ENCODE measurements around the gene TSSK3. TPM values are rescaled to one million over a fixed set of nuclear protein-coding genes. Genes with fewer than 3 reads are reported as not detected.

Gene TSSK3
- total and polyA plus RNA-seq, 9 of the 15 experiments (the other 6 are each of a cell fraction or from before 2014, with no cell fraction given) = 0.27 to 2.8 (median 1.9) TPM

DNA sequence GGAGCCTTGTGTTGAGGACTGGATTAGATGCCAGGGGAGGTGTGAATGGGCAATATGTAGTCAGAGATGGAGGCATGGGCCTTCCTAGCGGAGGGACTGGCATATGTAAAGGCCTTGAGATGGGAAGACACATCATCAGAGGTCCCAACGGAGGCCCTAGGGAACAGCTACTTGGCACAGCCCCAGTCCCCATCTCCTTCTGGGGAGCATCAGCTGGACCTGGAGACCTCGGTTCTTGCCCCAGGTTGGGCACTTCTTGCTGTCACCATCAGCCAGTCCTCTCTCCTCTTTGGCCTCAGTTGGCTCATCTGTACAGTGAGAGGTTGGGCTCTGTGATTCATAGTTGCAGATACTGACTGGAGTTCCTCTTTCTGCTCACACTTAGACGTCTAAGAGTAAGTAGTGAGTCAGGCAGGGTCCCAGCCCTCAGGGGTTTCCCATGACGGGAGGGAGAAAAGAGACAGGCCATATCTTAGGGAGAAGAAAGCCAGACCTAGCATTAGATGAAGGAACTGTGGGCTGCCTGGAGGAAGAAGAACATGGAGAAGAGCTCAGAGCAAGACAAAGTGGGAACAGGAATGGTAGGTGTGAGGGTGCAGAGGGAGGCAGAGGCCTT is 22.9 kb upstream of the TSSK3 start (continued):
- TF ChIP-seq BRCA1 (IDR thresholded peaks at IDR 0.05) = no peak
- no peak for TF ChIP-seq BRCA1 (CRISPR knock-in tag; IDR thresholded peaks at IDR 0.05)
- TF ChIP-seq POLR2H (tag; IDR thresholded peaks at IDR 0.05; ENCODE audit: low read depth) = no peak
- no peak for TF ChIP-seq TFAM (CRISPR knock-in tag; conservative IDR thresholded peaks at IDR 0.05)
- peak; percentile 8; the same call in 1 of the 2 replicates for TF ChIP-seq JUND (IDR thresholded peaks at IDR 0.05; ENCODE audit: borderline replicate concordance, low read depth, low read length)
- TF ChIP-seq JUND (tag; IDR thresholded peaks at IDR 0.05; ENCODE audit: borderline replicate concordance, low read depth, low read length) = peak; percentile 57; the same call in 1 of the 3 replicates
- no peak for TF ChIP-seq ZFP30 (CRISPR knock-in tag; IDR thresholded peaks at IDR 0.05; ENCODE audit: borderline replicate concordance)
- TF ChIP-seq, protein P1, sequence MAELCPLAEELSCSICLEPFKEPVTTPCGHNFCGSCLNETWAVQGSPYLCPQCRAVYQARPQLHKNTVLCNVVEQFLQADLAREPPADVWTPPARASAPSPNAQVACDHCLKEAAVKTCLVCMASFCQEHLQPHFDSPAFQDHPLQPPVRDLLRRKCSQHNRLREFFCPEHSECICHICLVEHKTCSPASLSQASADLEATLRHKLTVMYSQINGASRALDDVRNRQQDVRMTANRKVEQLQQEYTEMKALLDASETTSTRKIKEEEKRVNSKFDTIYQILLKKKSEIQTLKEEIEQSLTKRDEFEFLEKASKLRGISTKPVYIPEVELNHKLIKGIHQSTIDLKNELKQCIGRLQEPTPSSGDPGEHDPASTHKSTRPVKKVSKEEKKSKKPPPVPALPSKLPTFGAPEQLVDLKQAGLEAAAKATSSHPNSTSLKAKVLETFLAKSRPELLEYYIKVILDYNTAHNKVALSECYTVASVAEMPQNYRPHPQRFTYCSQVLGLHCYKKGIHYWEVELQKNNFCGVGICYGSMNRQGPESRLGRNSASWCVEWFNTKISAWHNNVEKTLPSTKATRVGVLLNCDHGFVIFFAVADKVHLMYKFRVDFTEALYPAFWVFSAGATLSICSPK (IDR thresholded peaks at IDR 0.05; ENCODE audit: borderline replicate concordance) = no peak
- TF ChIP-seq IFI16 (CRISPR knock-in tag; IDR thresholded peaks at IDR 0.05) = no peak
- TF ChIP-seq, protein P2, sequence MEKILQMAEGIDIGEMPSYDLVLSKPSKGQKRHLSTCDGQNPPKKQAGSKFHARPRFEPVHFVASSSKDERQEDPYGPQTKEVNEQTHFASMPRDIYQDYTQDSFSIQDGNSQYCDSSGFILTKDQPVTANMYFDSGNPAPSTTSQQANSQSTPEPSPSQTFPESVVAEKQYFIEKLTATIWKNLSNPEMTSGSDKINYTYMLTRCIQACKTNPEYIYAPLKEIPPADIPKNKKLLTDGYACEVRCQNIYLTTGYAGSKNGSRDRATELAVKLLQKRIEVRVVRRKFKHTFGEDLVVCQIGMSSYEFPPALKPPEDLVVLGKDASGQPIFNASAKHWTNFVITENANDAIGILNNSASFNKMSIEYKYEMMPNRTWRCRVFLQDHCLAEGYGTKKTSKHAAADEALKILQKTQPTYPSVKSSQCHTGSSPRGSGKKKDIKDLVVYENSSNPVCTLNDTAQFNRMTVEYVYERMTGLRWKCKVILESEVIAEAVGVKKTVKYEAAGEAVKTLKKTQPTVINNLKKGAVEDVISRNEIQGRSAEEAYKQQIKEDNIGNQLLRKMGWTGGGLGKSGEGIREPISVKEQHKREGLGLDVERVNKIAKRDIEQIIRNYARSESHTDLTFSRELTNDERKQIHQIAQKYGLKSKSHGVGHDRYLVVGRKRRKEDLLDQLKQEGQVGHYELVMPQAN (IDR thresholded peaks at IDR 0.05; ENCODE audit: borderline replicate concordance) = no peak
- TF ChIP-seq, protein P3, sequence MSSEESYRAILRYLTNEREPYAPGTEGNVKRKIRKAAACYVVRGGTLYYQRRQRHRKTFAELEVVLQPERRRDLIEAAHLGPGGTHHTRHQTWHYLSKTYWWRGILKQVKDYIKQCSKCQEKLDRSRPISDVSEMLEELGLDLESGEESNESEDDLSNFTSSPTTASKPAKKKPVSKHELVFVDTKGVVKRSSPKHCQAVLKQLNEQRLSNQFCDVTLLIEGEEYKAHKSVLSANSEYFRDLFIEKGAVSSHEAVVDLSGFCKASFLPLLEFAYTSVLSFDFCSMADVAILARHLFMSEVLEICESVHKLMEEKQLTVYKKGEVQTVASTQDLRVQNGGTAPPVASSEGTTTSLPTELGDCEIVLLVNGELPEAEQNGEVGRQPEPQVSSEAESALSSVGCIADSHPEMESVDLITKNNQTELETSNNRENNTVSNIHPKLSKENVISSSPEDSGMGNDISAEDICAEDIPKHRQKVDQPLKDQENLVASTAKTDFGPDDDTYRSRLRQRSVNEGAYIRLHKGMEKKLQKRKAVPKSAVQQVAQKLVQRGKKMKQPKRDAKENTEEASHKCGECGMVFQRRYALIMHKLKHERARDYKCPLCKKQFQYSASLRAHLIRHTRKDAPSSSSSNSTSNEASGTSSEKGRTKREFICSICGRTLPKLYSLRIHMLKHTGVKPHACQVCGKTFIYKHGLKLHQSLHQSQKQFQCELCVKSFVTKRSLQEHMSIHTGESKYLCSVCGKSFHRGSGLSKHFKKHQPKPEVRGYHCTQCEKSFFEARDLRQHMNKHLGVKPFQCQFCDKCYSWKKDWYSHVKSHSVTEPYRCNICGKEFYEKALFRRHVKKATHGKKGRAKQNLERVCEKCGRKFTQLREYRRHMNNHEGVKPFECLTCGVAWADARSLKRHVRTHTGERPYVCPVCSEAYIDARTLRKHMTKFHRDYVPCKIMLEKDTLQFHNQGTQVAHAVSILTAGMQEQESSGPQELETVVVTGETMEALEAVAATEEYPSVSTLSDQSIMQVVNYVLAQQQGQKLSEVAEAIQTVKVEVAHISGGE (CRISPR knock-in tag; IDR thresholded peaks at IDR 0.05) = no peak
- no peak for TF ChIP-seq CBX3 (IDR thresholded peaks at IDR 0.05; ENCODE audit: borderline replicate concordance in 1 of 2, low read length in 2 of 2)
- TF ChIP-seq ZNF766 (CRISPR knock-in tag; conservative IDR thresholded peaks at IDR 0.05) = no peak
- TF ChIP-seq HCFC1 (IDR thresholded peaks at IDR 0.05; ENCODE audit: low read depth, low read length) = no peak
- TF ChIP-seq FOSL1 (tag; conservative IDR thresholded peaks at IDR 0.05) = peak; percentile 73
- TF ChIP-seq KLF10 (CRISPR knock-in tag; IDR thresholded peaks at IDR 0.05) = no peak
- no peak for TF ChIP-seq ZNF121 (CRISPR knock-in tag; conservative IDR thresholded peaks at IDR 0.05)
- TF ChIP-seq ESRRB (CRISPR knock-in tag; IDR thresholded peaks at IDR 0.05; ENCODE audit: borderline replicate concordance) = no peak
- TF ChIP-seq SIN3B (IDR thresholded peaks at IDR 0.05; ENCODE audit: low read depth) = no peak
- TF ChIP-seq SMARCE1 (IDR thresholded peaks at IDR 0.05) = peak; percentile 58; the same call in 1 of the 2 replicates
- peak; percentile 8 for TF ChIP-seq MEIS2 (IDR thresholded peaks at IDR 0.05; ENCODE audit: partially characterized antibody)
- no peak for TF ChIP-seq TEAD1 (CRISPR knock-in tag; IDR thresholded peaks at IDR 0.05)
